ENCODE results near the gene CCDC92B. TPM values are rescaled to one million over a fixed set of nuclear protein-coding genes. Genes with fewer than 3 reads are reported as not detected.

CCDC92B gene
- total RNA-seq (2012; rRNA removed) = not detected in 2 replicates
- not detected in 2 replicates for polyA plus RNA-seq (2012; rRNA removed)
- polyA plus RNA-seq (2012; cell fraction: cytosol; rRNA removed) = not detected in 2 replicates
- polyA plus RNA-seq (2012; cell fraction: nucleus; rRNA removed; ENCODE audit: low replicate concordance) = 0.02 TPM in 1 of 2 replicates, not detected in the other
- Bru-seq, nascent RNA = not detected
- not detected for BruChase-seq, experiment 1, labeled RNA remaining after a 6-hour chase
- BruChase-seq, experiment 2, labeled RNA remaining after a 2-hour chase = not detected
- long read RNA-seq = 0 reads

DNA sequence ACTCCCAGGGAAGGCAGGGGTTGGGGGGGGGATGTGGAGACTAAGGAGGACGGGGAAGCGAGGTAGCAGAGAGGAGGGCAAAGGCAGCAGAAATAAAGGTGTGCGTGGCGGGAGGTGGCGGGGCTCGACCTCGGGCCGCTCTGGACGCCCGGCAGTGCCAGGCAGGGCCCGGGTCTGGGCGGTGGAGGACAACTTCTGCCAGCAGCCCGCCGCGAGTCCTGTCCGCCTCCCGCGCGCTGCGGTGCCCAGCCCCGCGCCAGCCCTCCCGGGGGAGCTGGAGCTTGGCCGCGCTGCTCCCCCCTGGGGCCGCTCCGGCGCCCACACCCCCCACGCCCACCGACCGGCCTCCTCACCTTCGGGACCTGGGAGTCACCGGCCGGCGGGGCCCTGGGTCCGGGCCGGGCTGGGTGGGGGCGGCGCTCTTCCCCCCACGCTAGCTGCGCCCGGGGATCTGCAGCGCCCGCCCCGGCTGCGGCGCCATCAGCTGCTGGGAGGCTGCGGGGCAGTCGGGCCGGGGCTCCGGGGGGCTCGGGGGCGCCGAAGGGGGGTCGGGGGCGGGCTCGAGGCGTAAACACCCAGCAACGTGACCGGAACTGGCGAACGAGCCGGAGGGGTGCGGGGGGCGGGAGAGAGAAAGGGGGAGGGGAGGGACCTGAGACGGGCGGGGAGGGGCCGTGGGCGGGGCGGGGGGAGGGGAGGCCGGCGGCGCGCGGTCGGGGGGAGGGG, at the start of gene CCDC92B:
CCDC92B (minus strand) TSS at position 595 of the 726 bp plus-strand sequence. CDS start 14,507 bp downstream, outside the sequence.
- Histone ChIP-seq H3K79me1 (ENCODE audit: low read depth in 1 of 2, low read length in 2 of 2) (no peaks in the 10 kb centered on the region), H2BK15ac (ENCODE audit: low read depth, low read length) (no peak within 1 kb of the TSS), H2AK5ac (ENCODE audit: low read depth, low read length) (no peak within 1 kb of the TSS), H3K36me3 (ENCODE audit: control insufficient read depth, insufficient read depth, low read length) (no peaks in the 10 kb centered on the region), H3K4me2 (ENCODE audit: low read depth, low read length) (no peak within 1 kb of the TSS; the same call in 1 of the 2 replicates), H4K20me1 (ENCODE audit: insufficient read depth, low read length) (peaks cover 2% of the 10 kb centered on the region; the same call in 1 of the 2 replicates), H3K18ac (ENCODE audit: low read depth, low read length) (no peak within 1 kb of the TSS), H3K4me3 (ENCODE audit: insufficient read depth, low read depth, low read length) (no peak within 1 kb of the TSS), H3K27me3 (ENCODE audit: control insufficient read depth, insufficient read depth, low read length) (peaks cover 48% of the 10 kb centered on the region), H3K14ac (replicated peaks; ENCODE audit: low read depth, low read length) (no peak within 1 kb of the TSS), H2AK9ac (replicated peaks; ENCODE audit: low read depth, low read length, poor library complexity) (peak within 1 kb of the TSS; percentile 55), H2AFZ (replicated peaks; ENCODE audit: low read length, poor library complexity) (peak within 1 kb of the TSS; percentile 72), H3K56ac (ENCODE audit: extremely low read depth, insufficient read depth, low read length) (no peak within 1 kb of the TSS), H4K5ac (ENCODE audit: low read depth, low read length) (no peak within 1 kb of the TSS), H3K9ac (ENCODE audit: low read depth, low read length) (no peak within 1 kb of the TSS), H3K9me1 (ENCODE audit: insufficient read depth, low read length) (no peaks in the 10 kb centered on the region), H2BK120ac (ENCODE audit: low read depth, low read length) (no peak within 1 kb of the TSS), H3K9me3 (ENCODE audit: control insufficient read depth, insufficient read depth, low read length) (peaks cover 3% of the 10 kb centered on the region), H3K4ac (ENCODE audit: low read depth, low read length) (no peak within 1 kb of the TSS), H3K27ac (ENCODE audit: insufficient read depth, low read length) (no peak within 1 kb of the TSS), H2BK5ac (ENCODE audit: low read depth, low read length, poor library complexity, severe bottlenecking) (no peak within 1 kb of the TSS), H4K91ac (ENCODE audit: insufficient read depth, low read depth, low read length) (no peak within 1 kb of the TSS), H3K23ac (ENCODE audit: low read depth, low read length) (no peak within 1 kb of the TSS), H3K4me1 (ENCODE audit: control insufficient read depth, insufficient read depth, low read length) (no peaks in the 10 kb centered on the region), H4K8ac (ENCODE audit: low read depth in 2 of 2, low read length in 2 of 2) (no peak within 1 kb of the TSS), H2BK20ac (ENCODE audit: low read depth, low read length) (no peak within 1 kb of the TSS)
- intact Hi-C loops (cut with micrococcal nuclease) (no loop called here), dilution Hi-C loops (cut with HindIII; ENCODE audit: low sequenced_read_pairs, unreplicated experiment) (no loop called here), in situ Hi-C loops (cut with MboI; ENCODE audit: low sequenced_read_pairs) (no loop called here)
- TF ChIP-seq BHLHE40 (IDR thresholded peaks at IDR 0.05; ENCODE audit: low read depth, low read length) (no peak), RFX5 (IDR thresholded peaks at IDR 0.05; ENCODE audit: low read depth, low read length) (no peak), MAZ (IDR thresholded peaks at IDR 0.05; ENCODE audit: borderline replicate concordance, low read depth, low read length) (no peak)
- no TSS peak for BruUV-seq (replicated peaks)
- 3% methylated on average over 15 of the region's 76 CpGs; no CpG with 5 or more reads in 1 of the 2 experiments for WGBS, 2 experiments (ENCODE audit: extremely low coverage in 2 of 2, insufficient read length in 1 of 2)
- POLR2A ChIA-PET (ENCODE audit: unreplicated experiment) = no interaction called here
- ATAC-seq (ENCODE audit: low read depth) = peak; percentile 15; the same call in 1 of the 2 replicates
- CTCF ChIA-PET = no interaction called here
- no peak for DNase-seq

Measured in IMR-90 (cell line).